GM12872 (cell line): Measurements from ENCODE around the gene AKAP11.

ENCODE experiments used
- TF ChIP-seq, protein P1 (sequence below): IDR thresholded peaks from 3 replicates; pipeline ENCODE4 v1.5.1; 2011; ENCODE audit warnings: low read depth, mild to moderate bottlenecking, low read length, moderate library complexity; ENCODE audit not compliant: insufficient read depth

The AKAP11 gene

DNA sequence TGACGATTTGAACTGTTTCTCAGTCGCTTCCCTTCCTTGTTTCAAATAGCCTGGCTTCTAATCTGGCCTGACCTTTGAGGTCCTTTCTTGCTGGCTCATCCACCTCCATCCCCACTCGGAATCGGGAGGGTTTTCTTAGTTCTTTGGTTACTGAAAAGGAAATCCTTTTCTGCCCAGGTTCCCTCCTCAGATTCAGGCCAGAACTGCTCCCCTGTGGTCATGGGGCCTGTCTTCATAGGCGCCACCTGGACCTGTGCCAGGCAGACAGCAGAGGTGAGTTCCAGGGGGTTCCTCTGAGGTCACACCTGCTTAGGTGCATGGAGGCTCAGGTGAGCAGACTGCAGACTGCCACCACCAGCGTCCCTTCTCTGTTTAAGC is 62.4 kb downstream of the AKAP11 start:
- TF ChIP-seq, protein P1, sequence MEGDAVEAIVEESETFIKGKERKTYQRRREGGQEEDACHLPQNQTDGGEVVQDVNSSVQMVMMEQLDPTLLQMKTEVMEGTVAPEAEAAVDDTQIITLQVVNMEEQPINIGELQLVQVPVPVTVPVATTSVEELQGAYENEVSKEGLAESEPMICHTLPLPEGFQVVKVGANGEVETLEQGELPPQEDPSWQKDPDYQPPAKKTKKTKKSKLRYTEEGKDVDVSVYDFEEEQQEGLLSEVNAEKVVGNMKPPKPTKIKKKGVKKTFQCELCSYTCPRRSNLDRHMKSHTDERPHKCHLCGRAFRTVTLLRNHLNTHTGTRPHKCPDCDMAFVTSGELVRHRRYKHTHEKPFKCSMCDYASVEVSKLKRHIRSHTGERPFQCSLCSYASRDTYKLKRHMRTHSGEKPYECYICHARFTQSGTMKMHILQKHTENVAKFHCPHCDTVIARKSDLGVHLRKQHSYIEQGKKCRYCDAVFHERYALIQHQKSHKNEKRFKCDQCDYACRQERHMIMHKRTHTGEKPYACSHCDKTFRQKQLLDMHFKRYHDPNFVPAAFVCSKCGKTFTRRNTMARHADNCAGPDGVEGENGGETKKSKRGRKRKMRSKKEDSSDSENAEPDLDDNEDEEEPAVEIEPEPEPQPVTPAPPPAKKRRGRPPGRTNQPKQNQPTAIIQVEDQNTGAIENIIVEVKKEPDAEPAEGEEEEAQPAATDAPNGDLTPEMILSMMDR, result no peak

DNA sequence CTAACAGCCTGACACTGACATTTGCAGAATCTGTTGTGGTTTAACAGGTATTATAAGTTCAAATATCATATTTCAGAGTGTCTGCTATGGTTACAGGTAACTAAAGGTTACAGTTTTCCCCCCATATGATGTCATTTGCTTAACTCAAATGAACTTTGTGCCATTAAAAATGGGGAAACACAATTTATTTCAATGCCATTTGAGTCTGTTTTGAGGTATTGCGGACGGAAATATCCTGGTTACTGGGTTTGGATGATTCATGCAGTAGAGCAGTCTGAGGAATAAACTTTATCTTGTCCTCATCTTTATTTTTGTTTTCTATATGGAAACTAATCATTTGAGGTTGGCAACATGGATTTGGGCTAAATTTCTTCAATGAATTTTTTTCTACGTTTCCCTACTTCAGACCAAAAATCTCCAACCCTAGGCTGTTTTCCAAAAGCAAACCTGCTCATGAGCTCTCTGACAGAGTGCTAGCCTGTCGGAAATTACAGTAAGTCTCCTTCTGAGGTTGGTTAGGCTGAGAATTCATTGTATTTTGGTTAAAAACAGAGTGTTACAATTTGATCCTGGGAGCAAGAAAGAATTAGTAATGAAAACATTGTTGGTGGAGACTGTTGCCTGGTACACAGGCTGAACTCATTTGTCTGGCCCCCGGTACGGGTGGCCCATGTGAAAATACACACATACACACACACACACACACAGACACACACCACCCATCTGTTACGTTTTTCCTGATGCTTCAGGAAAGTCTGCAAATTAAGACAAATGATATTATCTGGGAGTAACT is 66.1 kb downstream of the AKAP11 start:
- TF ChIP-seq, protein P1, result no peak

DNA sequence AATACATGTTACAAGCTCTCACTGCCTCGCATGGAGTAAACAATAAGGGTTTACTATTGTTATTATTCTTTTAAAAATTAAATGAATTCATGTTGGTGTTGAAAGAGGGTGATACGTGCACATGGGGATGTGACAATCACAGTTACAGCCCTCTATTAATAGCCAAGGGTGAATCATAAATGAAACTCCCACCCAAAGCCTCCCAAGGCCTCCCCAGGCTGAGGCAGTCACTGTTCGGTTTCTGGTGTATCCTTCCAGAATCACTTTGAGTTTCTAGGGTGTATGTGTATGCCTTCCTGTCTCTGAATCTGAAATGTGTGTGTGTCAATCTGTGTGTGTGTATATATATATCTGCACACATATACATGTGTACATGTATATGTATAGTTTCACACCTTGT is 73.4 kb downstream of the AKAP11 start:
- TF ChIP-seq, protein P1, result no peak

DNA sequence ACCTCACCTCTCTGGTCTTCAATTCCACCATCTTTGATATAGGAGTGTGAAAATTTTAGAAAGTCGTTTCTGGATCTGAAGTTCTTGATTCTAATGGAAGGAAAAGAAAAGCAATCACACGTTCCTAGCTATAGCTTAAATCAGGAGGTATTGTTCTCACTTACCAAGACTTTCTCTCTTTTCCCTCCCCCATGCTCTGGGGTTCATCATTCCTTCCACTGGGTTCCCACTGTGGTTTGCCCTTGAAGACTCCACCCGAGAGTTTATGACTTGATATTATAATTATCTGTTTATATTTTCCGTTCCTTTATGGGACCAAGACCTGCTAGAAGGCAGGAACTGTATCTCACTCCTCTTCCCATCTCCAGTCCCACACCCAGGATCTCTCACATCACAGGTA is 76.6 kb downstream of the AKAP11 start:
- TF ChIP-seq, protein P1, result no peak

DNA sequence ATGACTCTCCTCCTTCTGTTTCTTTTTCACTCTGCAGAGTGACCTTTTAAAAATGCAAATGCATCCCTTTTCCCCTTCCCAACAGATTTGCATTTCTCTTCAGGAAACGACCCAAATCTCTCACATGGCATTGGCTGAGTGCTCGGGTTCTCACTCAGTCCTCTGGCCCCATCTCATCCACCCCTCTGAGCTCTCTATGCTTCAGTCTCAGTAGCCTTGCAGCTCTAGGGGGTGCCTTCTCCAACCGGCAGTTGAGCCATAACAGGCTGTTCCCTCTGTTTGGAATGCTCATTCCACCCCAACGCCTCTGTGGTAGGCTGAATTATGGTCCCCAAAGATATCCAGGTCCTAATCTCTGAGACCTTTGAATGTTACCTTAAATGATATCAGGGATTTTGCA is 78.2 kb downstream of the AKAP11 start:
- TF ChIP-seq, protein P1, result no peak

DNA sequence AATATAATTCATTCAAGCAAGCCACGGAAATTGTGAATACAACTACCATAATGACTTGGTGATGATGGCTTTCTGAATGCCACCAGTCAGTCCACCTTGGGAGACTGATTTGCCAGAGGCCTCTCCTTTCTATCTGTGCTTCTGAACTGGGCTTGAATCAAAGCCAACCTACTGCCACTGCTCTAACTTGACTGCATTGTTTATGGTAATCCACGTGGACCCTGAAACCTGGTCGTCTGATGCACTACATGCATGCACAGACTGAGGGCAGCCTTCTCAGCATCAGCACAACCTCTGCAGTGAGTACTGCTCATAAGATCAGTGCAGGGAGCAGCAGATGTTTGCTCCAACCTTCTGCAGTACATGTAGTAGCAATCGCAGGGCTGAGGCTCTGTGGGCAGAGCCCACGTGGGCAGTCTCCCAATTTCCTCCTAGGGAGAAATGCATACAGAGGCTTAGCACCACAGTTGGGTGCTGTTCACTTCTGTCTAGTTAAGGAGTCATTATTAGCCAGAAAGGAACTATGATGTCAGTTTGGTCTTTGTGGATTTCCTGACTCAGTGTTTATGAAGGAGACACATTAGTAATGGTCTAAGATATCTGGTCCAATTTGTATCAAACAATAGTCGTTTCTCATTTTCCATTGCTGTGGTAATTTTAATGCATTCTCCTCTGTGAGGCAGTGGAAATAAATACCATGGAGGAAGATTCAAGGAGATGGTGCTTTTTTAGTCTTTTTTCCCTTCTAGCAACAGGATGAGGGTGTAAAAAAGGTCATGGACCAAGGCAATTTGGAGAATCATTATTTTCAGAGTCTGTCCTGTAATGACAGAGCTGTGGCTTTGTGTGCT is 82.5 kb downstream of the AKAP11 start:
- TF ChIP-seq, protein P1, result peak; percentile 51; the same call in 2 of the 3 replicates

DNA sequence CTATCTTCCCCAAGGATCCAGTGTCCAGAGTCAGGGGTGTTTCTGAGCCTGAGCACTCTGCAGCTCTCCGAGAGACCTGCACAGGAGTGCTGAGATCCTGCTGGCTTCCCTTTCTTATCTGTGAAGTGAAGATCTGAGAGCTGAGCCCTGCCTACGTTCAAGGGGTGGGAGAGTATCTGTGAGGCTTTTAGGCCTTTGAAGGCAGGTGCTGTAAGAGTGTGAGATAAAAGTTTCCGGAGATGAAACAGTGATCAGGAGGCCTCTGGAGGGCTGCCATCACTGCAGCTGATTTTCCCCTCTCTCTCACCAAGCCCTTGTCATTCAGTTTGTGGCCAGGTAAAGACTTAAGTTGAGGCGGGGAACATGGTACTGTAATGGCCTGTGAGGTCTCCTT is 83.1 kb downstream of the AKAP11 start:
- TF ChIP-seq, protein P1, result no peak
